Measurements from ENCODE around the gene CDH13. TPM values are rescaled to one million over a fixed set of nuclear protein-coding genes. Genes with fewer than 3 reads are reported as not detected.

CDH13 gene
- total and polyA plus RNA-seq, 2 experiments from 2014 or later: 1.6 to 4.4 TPM

GRCh38 chr16:83095941-83096692, 469.3 kb downstream of the CDH13 start:
- TF ChIP-seq NANOG (IDR thresholded peaks at IDR 0.05; ENCODE audit: borderline replicate concordance) (no peak), JUNB (IDR thresholded peaks at IDR 0.05; ENCODE audit: unreplicated experiment) (no peak), EZH2phosphoT487 (IDR thresholded peaks at IDR 0.05; ENCODE audit: unreplicated experiment) (no peak), POLR2AphosphoS5 (IDR thresholded peaks at IDR 0.05; ENCODE audit: low read depth) (no peak), REST (IDR thresholded peaks at IDR 0.05; ENCODE audit: unreplicated experiment) (no peak), ZNF331 (CRISPR knock-in tag; IDR thresholded peaks at IDR 0.05; ENCODE audit: low read depth) (no peak), STAT1 (IDR thresholded peaks at IDR 0.05; ENCODE audit: unreplicated experiment) (no peak), ETS1 (IDR thresholded peaks at IDR 0.05) (no peak), ZNF114 (CRISPR knock-in tag; IDR thresholded peaks at IDR 0.05) (no peak), CTCF (conservative IDR thresholded peaks at IDR 0.05; ENCODE audit: low read depth in 2 of 2) (no peak)
- Histone ChIP-seq H3K4me2 (no peak overlapping the region), H3F3A (replicated peaks; ENCODE audit: low read depth) (no peaks in the 10 kb centered on the region), H3K79me2 (replicated peaks; ENCODE audit: insufficient read depth) (no peaks in the 10 kb centered on the region), H3K4me1 (ENCODE audit: insufficient read depth) (no peaks in the 10 kb centered on the region), H3K27me3 (ENCODE audit: insufficient read depth) (no peaks in the 10 kb centered on the region), H2AFZ (no peak overlapping the region), H3K9me2 (ENCODE audit: insufficient read depth) (peaks cover 10% of the 10 kb centered on the region; the same call in 1 of the 2 replicates), H3K27ac (ENCODE audit: low read depth) (no peak overlapping the region), H3K36me3 (ENCODE audit: insufficient read depth) (no peaks in the 10 kb centered on the region), H3K4me3 (no peak overlapping the region), H4K20me1 (replicated peaks; ENCODE audit: insufficient read depth) (no peaks in the 10 kb centered on the region)
- H3K9me3 Mint-ChIP-seq: peaks cover 20% of the 10 kb centered on the region
- H3K27me3 Mint-ChIP-seq (ENCODE audit: insufficient read depth, low read depth, poor library complexity): no peaks in the 10 kb centered on the region
- no peak overlapping the region for H3K27ac Mint-ChIP-seq
- H3K36me3 Mint-ChIP-seq (ENCODE audit: low read depth): peaks cover 9% of the 10 kb centered on the region; the same call in 1 of the 3 replicates
- no peaks in the 10 kb centered on the region for H3K4me1 Mint-ChIP-seq
- DNase-seq (ENCODE audit: low spot score): no peak
- no peak for ATAC-seq
- no peak overlapping the region for H3K4me3 Mint-ChIP-seq

All from GM23338 (cell line).